ENCODE results near the gene CACNA2D3.

Gene CACNA2D3

GRCh38 chr3:54296531-54296930 is 174.2 kb downstream of the CACNA2D3 start:
- Histone ChIP-seq H3K9me2 (replicated peaks; ENCODE audit: insufficient read depth, low read length) (no peaks in the 10 kb centered on the region), H3K9me3 (replicated peaks; ENCODE audit: insufficient read depth, low read length) (no peaks in the 10 kb centered on the region), H3K9ac (ENCODE audit: low read length) (no peak overlapping the region), H2AFZ (ENCODE audit: low read length) (no peak overlapping the region), H3K27ac (ENCODE audit: low read length) (no peak overlapping the region), H3K36me3 (replicated peaks; ENCODE audit: insufficient read depth, low read length) (no peaks in the 10 kb centered on the region), H3K4me1 (ENCODE audit: low read length) (no peaks in the 10 kb centered on the region), H3K27me3 (replicated peaks; ENCODE audit: insufficient read depth, low read length) (no peaks in the 10 kb centered on the region), H3K4me2 (ENCODE audit: low read depth, low read length) (no peak overlapping the region), H4K20me1 (ENCODE audit: insufficient read depth, low read length) (no peaks in the 10 kb centered on the region), H3F3A (ENCODE audit: insufficient read depth, low read length) (no peaks in the 10 kb centered on the region), H3K4me3 (ENCODE audit: low read length) (no peak overlapping the region), H3K79me2 (ENCODE audit: low read length) (no peaks in the 10 kb centered on the region)
- TF ChIP-seq CTCF (IDR thresholded peaks at IDR 0.05; ENCODE audit: low read length) (no peak), EZH2phosphoT487 (IDR thresholded peaks at IDR 0.05; ENCODE audit: low read length) (no peak), EZH2 (optimal IDR thresholded peaks at IDR 0.05; ENCODE audit: low read depth, low read length) (no peak)
- no peak for DNase-seq

- Histone ChIP-seq H3K27me3 (replicated peaks; ENCODE audit: insufficient read depth, low read length) (no peaks in the 10 kb centered on the region), H3K9me3 (replicated peaks; ENCODE audit: insufficient read depth, low read length) (no peaks in the 10 kb centered on the region), H3K4me3 (ENCODE audit: low read length) (no peak overlapping the region), H4K20me1 (ENCODE audit: insufficient read depth, low read length) (no peaks in the 10 kb centered on the region), H3K4me1 (ENCODE audit: low read length) (no peaks in the 10 kb centered on the region), H3K27ac (ENCODE audit: low read length) (no peak overlapping the region), H3K9ac (ENCODE audit: low read length) (no peak overlapping the region), H3K4me2 (ENCODE audit: low read depth, low read length) (no peak overlapping the region), H3F3A (ENCODE audit: insufficient read depth, low read length) (no peaks in the 10 kb centered on the region), H3K9me2 (replicated peaks; ENCODE audit: insufficient read depth, low read length) (no peaks in the 10 kb centered on the region), H3K79me2 (ENCODE audit: low read length) (no peaks in the 10 kb centered on the region), H3K36me3 (replicated peaks; ENCODE audit: insufficient read depth, low read length) (no peaks in the 10 kb centered on the region), H2AFZ (ENCODE audit: low read length) (no peak overlapping the region)
- no peak for DNase-seq
- TF ChIP-seq CTCF (IDR thresholded peaks at IDR 0.05; ENCODE audit: low read length) (no peak), EZH2 (optimal IDR thresholded peaks at IDR 0.05; ENCODE audit: low read depth, low read length) (no peak), EZH2phosphoT487 (IDR thresholded peaks at IDR 0.05; ENCODE audit: low read length) (no peak)
These were observed 177.0 kb downstream of the CACNA2D3 start for GRCh38 chr3:54299169-54299935.

GRCh38 chr3:54303517-54304375 is 181.4 kb downstream of the CACNA2D3 start:
- Histone ChIP-seq H2AFZ (ENCODE audit: low read length) (no peak overlapping the region), H3K9me3 (replicated peaks; ENCODE audit: insufficient read depth, low read length) (no peaks in the 10 kb centered on the region), H3K4me1 (ENCODE audit: low read length) (no peaks in the 10 kb centered on the region), H3K27me3 (replicated peaks; ENCODE audit: insufficient read depth, low read length) (no peaks in the 10 kb centered on the region), H4K20me1 (ENCODE audit: insufficient read depth, low read length) (no peaks in the 10 kb centered on the region), H3K4me2 (ENCODE audit: low read depth, low read length) (no peak overlapping the region), H3K4me3 (ENCODE audit: low read length) (no peak overlapping the region), H3K27ac (ENCODE audit: low read length) (no peak overlapping the region), H3F3A (ENCODE audit: insufficient read depth, low read length) (no peaks in the 10 kb centered on the region), H3K9me2 (replicated peaks; ENCODE audit: insufficient read depth, low read length) (no peaks in the 10 kb centered on the region), H3K9ac (ENCODE audit: low read length) (no peak overlapping the region), H3K79me2 (ENCODE audit: low read length) (no peaks in the 10 kb centered on the region), H3K36me3 (replicated peaks; ENCODE audit: insufficient read depth, low read length) (no peaks in the 10 kb centered on the region)
- no peak for DNase-seq
- TF ChIP-seq EZH2phosphoT487 (IDR thresholded peaks at IDR 0.05; ENCODE audit: low read length) (no peak), CTCF (IDR thresholded peaks at IDR 0.05; ENCODE audit: low read length) (no peak), EZH2 (optimal IDR thresholded peaks at IDR 0.05; ENCODE audit: low read depth, low read length) (no peak)
